NCI-H460 (cell line): ENCODE data around the gene CACNA1C. TPM values are rescaled to one million over a fixed set of nuclear protein-coding genes. Genes with fewer than 3 reads are reported as not detected.

Experiments
- DNase-seq: peaks from one replicate; pipeline ENCODE4 v3.0.0-alpha.2; 2016; ENCODE audit warnings: low read depth; ENCODE audit errors: extremely low read depth
- total RNA-seq: library from RNA; depleted of rRNA; stranded (reverse); fragments of >200 nt; shearing (Covaris generic); gene quantifications from 2 replicates; pipeline ENCODE4 v1.2.3, GENCODE V29; 2014

Gene CACNA1C
- total RNA-seq, 1 experiment from 2014 or later, result 0.37 TPM

DNA sequence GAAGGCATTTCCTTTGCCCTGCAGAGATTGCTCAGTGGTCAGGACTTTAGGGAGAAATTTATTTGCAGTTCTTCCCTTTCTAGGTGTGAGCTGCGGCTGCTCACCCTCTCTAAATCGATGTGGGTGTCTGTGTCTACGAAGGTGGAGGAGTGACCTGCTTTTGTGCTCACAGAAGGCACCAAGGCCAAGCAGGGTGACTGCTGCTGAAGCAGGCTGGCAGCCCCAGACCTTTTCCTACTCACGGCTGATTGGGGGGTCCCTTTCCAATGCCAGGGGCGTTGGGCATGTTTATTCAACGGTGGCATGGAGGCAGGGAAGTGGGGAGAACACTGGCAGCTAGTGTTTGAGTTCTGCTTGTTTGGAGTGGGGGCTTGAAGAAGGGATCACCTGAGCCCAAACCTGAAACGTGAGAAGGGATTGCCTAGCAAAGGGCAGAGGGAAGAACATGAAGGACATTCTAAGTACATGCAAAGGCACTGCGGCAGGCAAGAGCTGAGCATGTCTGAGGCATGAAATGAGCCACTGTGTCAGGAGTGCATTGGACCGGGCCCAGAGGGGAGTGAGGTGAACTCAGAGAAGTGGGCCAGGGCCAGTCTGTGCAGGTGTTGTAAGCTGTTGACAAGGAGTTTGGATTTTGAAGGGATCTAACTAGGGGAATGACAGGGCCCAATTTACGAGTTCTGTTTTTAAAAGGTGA lies 56.3 kb downstream of the CACNA1C start:
- no peak for DNase-seq

DNA sequence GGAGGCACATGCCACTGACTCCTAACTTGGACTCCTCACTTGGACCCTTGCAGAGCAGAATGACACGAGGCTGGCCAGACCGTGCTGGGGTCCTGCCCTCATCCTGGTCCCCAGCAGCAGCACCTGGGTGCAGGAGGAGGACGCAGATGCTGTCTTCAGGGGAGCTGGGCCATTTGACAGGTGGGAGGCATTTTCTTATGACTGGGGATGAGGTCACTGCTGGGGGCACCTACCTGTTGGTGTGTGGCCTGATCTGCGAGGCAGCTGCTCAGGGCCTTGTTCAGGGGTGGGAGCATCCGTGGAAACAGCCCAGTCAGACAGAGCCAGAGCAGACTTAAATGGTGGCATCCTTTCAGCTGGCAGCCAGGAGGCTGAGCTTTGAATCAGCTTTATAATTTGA lies 57.3 kb downstream of the CACNA1C start:
- no peak for DNase-seq

GRCh38 chr12:2110849-2111566 lies 58.2 kb downstream of the CACNA1C start:
- DNase-seq, result no peak

GRCh38 chr12:2111826-2112225 lies 59.0 kb downstream of the CACNA1C start:
- DNase-seq, result no peak

- DNase-seq, result no peak
Observed at GRCh38 chr12:2112401-2112800, 59.6 kb downstream of the CACNA1C start.

DNA sequence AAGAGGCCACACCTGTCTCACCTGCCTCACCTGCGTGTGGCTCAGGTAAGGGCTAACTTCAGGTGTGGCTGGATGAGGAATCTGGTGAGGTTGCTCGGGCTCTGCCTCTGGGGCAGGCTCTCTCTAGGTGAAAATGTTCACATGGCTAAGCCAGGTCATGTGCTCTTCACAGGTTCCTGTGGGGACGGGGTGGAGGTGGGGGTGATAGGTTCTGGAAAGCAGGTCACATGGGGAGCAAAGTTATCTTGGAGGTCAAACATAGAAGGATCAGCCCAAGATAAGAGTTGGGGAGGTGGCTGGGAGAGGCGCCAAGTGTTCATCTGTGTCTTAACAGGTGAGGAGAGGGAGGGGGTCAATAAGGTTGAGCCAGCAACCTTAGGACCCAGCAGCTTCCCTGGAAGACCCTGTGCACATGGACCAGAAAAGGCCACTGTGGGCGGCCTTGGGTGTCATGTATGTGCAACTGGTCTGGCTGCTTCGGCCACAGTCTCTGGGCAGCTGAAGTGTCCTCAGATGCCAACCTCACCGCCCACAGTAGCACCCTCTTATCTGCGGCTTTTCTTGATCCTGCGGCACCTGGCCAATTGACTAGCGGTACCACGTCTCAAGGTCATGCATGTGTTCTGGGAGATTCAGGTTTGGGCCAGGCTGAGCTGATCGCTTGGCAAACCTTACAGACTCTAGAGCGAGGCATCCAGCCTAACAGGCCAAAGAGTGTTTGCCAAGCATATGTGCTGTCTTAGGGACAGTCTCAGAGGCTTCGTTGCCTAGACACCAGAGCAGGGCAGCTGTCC lies 60.5 kb downstream of the CACNA1C start:
- DNase-seq, result no peak

DNA sequence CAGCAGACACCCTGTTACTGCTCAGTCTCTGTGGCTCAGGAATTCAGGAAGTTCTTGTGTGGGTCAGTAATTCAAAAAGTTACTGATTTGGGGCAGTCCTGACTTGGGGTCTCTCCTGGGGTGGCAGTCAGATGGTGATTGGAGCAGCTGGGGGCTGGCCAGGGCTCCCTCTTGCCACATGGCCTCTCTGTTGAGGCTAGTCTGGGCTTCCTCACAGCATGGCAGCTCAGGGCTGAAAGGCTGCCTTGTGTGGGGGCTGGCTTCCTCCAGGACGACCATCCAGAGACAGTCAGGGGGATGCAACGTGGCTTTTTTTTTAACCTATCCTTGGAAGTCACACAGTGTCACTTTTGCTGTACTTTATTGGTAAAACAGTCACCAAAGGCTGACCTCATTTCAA lies 61.3 kb downstream of the CACNA1C start:
- no peak for DNase-seq

- DNase-seq, result no peak
Observed at GRCh38 chr12:2115101-2115845, 62.5 kb downstream of the CACNA1C start.

GRCh38 chr12:2117541-2117940 lies 64.8 kb downstream of the CACNA1C start:
- no peak for DNase-seq

GRCh38 chr12:2118061-2118460 lies 65.3 kb downstream of the CACNA1C start:
- no peak for DNase-seq

DNA sequence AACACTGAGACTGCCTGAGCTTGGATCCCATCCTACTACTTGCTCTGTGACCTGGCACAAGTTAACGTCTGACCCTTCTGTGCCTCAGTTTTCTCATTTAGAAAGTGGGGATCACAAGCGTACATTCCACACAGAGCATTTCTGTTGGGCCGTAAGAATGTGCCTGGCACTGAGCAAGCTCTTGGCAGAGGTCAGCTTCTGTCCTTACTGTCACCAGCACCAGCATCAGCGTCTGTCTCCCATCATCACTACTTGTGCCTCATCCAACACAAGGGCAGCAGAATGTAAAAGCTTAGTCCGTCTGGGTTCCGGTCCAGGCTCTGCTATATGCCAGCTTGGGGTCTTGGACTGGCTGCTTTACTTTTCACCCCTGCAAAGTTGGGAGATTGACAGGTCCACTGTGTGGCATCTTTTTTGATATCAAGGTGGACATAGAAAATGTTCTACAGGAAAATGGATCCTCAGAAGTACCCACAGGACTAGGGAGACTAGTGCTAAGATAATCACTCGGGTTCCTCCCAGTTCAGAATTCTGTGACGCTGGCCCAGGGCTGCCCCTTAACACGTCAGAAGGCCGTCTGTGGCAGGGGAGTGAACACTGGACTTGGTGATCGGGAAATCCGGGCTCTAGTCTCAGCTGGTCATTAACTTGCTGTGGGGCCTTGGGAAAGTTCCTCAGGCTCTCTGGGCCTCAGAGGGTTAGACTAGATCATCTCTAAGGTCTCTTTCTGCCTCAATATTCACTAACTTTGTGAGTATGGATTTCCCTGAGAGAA lies 65.9 kb downstream of the CACNA1C start:
- DNase-seq, result no peak

- DNase-seq, result no peak
Observed at GRCh38 chr12:2119266-2119665, 66.5 kb downstream of the CACNA1C start.

GRCh38 chr12:2120982-2121758 lies 68.4 kb downstream of the CACNA1C start:
- DNase-seq, result no peak

GRCh38 chr12:2124466-2125023 lies 71.8 kb downstream of the CACNA1C start:
- DNase-seq, result no peak

GRCh38 chr12:2125651-2126522 lies 73.1 kb downstream of the CACNA1C start:
- DNase-seq, result no peak

DNA sequence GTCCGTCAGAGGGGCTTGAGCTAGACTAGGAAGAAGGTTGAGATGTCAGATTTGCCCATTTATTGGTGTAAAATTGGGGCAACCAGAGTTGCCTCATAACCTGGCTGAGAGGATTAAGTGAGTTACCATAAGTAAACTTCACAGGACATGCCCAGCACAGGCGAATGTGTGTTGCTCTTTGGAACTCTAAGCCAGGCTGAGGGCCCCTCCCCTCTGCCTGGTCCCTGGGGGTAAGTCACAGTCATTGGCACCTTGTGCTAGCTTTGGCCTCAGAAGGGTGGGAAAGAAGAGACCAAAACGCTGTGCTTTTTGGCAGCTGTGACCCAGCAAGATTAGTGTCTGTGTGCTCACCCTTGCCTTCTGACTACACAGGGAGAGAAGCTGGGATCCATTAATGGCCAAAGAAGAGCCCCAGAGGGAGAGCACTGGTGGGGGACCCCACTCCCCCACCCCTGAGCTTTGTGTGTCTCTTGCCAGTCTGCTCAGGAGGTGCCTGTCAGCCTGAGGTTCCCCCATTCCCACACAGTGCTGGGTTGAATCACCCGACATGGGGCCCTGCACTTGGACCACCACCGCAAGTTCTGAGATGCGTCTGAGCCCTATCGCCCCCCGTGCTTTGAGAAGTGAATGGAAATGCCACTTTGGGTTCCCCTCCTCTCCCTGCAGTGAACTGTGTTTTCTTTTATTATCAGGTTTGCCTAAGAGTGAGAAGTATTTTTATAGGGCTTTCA lies 74.1 kb downstream of the CACNA1C start:
- no peak for DNase-seq

DNA sequence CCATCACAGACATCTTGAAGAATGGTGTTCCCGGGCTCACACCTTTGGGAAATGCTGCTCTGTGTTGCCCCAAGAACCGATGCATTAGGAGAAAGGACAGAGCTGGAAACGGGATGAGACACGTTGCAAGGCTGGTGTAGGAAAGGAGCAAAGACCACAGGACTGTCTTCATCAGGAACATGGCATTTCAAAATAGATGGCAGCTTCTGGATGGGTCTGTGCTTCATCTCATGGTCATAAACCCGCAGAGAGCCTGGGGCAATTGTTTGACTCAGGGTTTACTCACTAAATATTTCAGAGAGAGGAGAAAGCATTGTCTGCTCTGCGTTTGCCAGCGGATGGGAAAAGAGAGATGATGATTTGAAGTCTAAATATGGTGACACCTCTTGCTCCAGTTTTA lies 76.3 kb downstream of the CACNA1C start:
- DNase-seq, result no peak
